Trophoblast cell (in vitro differentiated cells and primary cell): ENCODE data around the gene PIK3CB.
"Not testable (repeated sequence)": the region's sequence is repeated elsewhere in the genome, so short reads cannot be mapped to it uniquely, and the experiment has no call there.

Experiments
- DNase-seq, 2 donors: peaks; one replicate each; pipeline ENCODE4 v3.0.0-alpha.2; 2016
- H2AFZ ChIP-seq: 2 replicates; pipeline ENCODE4 v1.6.1; 2013; ENCODE audit warnings: low read length, moderate library complexity, mild to moderate bottlenecking; ENCODE audit not compliant: insufficient read depth, poor library complexity
- H2AK5ac ChIP-seq: 2 replicates; pipeline ENCODE4 v1.6.1; 2013; ENCODE audit warnings: mild to moderate bottlenecking, low read length
- H2BK120ac ChIP-seq: 2 replicates; pipeline ENCODE4 v1.6.1; 2013; ENCODE audit warnings: low read length, mild to moderate bottlenecking, moderate library complexity; ENCODE audit not compliant: insufficient read depth, poor library complexity
- H2BK12ac ChIP-seq: 2 replicates; pipeline ENCODE4 v1.6.1; 2013; ENCODE audit warnings: mild to moderate bottlenecking, low read length, moderate library complexity
- H2BK5ac ChIP-seq: 2 replicates; pipeline ENCODE4 v1.6.1; 2013; ENCODE audit warnings: low read length, low read depth, moderate library complexity, mild to moderate bottlenecking; ENCODE audit not compliant: poor library complexity
- H3K14ac ChIP-seq: 2 replicates; pipeline ENCODE4 v1.6.1; 2013; ENCODE audit warnings: mild to moderate bottlenecking, low read length
- H3K18ac ChIP-seq: 2 replicates; pipeline ENCODE4 v1.6.1; 2013; ENCODE audit warnings: mild to moderate bottlenecking, low read length
- H3K23ac ChIP-seq: 2 replicates; pipeline ENCODE4 v1.6.1; 2013; ENCODE audit warnings: low read length
- H3K27ac ChIP-seq: 2 replicates; pipeline ENCODE4 v1.5.1; 2013; ENCODE audit warnings: low read depth, mild to moderate bottlenecking, inconsistent platforms, low read length, moderate library complexity
- H3K27me3 ChIP-seq: 2 replicates; pipeline ENCODE4 v1.6.1; 2013; ENCODE audit warnings: inconsistent platforms, mild to moderate bottlenecking, low read length, moderate library complexity; ENCODE audit not compliant: insufficient read depth
- H3K36me3 ChIP-seq, 2 experiments: 1 replicate in 1 of 2; 2 replicates in 1 of 2; pipeline ENCODE4 v1.6.1; 2013; ENCODE audit warnings: low read length in 2 of 2, mild to moderate bottlenecking in 2 of 2, moderate library complexity in 1 of 2; ENCODE audit not compliant: insufficient read depth in 2 of 2, control insufficient read depth in 1 of 2
- H3K4ac ChIP-seq: 2 replicates; pipeline ENCODE4 v1.6.1; 2013; ENCODE audit warnings: low read depth, mild to moderate bottlenecking, low read length, moderate library complexity
- H3K4me1 ChIP-seq, 2 experiments: 1 replicate in 1 of 2; 2 replicates in 1 of 2; pipeline ENCODE4 v1.6.1; 2013; ENCODE audit warnings: low read length in 2 of 2, mild to moderate bottlenecking in 2 of 2, moderate library complexity in 1 of 2; ENCODE audit not compliant: insufficient read depth in 2 of 2, control insufficient read depth in 1 of 2
- H3K4me2 ChIP-seq: 2 replicates; pipeline ENCODE4 v1.6.1; 2013; ENCODE audit warnings: inconsistent platforms, mild to moderate bottlenecking, low read length, moderate library complexity
- H3K4me3 ChIP-seq: 2 replicates; pipeline ENCODE4 v1.5.1; 2013; ENCODE audit warnings: mild to moderate bottlenecking, low read depth, low read length, inconsistent platforms
- H3K79me1 ChIP-seq: one replicate; pipeline ENCODE4 v1.6.1; 2013; ENCODE audit warnings: low read length
- H3K79me2 ChIP-seq: 2 replicates; pipeline ENCODE4 v1.6.1; 2013; ENCODE audit warnings: low read length, mild to moderate bottlenecking; ENCODE audit not compliant: control insufficient read depth, insufficient read depth, poor library complexity
- H3K9ac ChIP-seq: 2 replicates; pipeline ENCODE4 v1.6.1; 2013; ENCODE audit warnings: mild to moderate bottlenecking, low read length
- H3K9me3 ChIP-seq: 2 replicates; pipeline ENCODE4 v1.6.1; 2013; ENCODE audit warnings: low read depth, mild to moderate bottlenecking, control low read depth, inconsistent platforms, low read length; ENCODE audit not compliant: insufficient read depth
- H4K12ac ChIP-seq: 2 replicates; pipeline ENCODE4 v1.6.1; 2013; ENCODE audit warnings: low read depth, mild to moderate bottlenecking, low read length, moderate library complexity
- H4K8ac ChIP-seq: 2 replicates; pipeline ENCODE4 v1.6.1; 2013; ENCODE audit warnings: low read depth, mild to moderate bottlenecking, low read length, moderate library complexity
- H4K91ac ChIP-seq: one replicate; pipeline ENCODE4 v1.6.1; 2013; ENCODE audit warnings: low read depth, mild to moderate bottlenecking, low read length, moderate library complexity
- WGBS: extraction: QIAGEN DNeasy Blood & Tissue Kit; methylation state at CpG from one replicate; pipeline ENCODE4 v1.1.7; 2013; ENCODE audit warnings: missing lambda C conversion rate; ENCODE audit not compliant: insufficient read length, insufficient coverage; ENCODE audit errors: extremely low coverage; 5-methylcytosine and 5-hydroxymethylcytosine counted together

The PIK3CB gene

GRCh38 chr3:138825336-138825735 is 9.4 kb downstream of the PIK3CB start:
- Histone ChIP-seq H4K8ac (no peak overlapping the region), H3K9me3 (no peaks in the 10 kb centered on the region), H3K79me2 (no peaks in the 10 kb centered on the region), H2AK5ac (no peak overlapping the region), H3K27me3 (no peaks in the 10 kb centered on the region), H3K4ac (no peak overlapping the region), H2BK5ac (no peak overlapping the region), H3K4me3 (no peak overlapping the region), H3K14ac (no peak overlapping the region), H2BK12ac (no peak overlapping the region), H3K4me2 (no peak overlapping the region), H3K23ac (no peak overlapping the region), H4K91ac (no peak overlapping the region), H4K12ac (no peak overlapping the region), H3K79me1 (no peaks in the 10 kb centered on the region), H3K27ac (no peak overlapping the region), H3K18ac (no peak overlapping the region), H2AFZ (no peak overlapping the region), H2BK120ac (no peak overlapping the region), H3K9ac (no peak overlapping the region), H3K4me1 (peaks cover 3 to 9% of the 10 kb centered on the region in 2 experiments), H3K36me3 (peaks cover 0 to 2% of the 10 kb centered on the region in 2 experiments)
- no CpG with 5 or more reads among the region's 2 CpGs for WGBS
- DNase-seq, result no peak

- H3K27ac ChIP-seq, result no peak overlapping the region
- peak overlapping the region; percentile 37 for H2BK12ac ChIP-seq
- H2AFZ ChIP-seq, result no peak overlapping the region
- no peak overlapping the region for H3K4me2 ChIP-seq
- H3K79me1 ChIP-seq, result no peaks in the 10 kb centered on the region
- H3K4ac ChIP-seq, result no peak overlapping the region
- H3K27me3 ChIP-seq, result no peaks in the 10 kb centered on the region
- no peak overlapping the region for H2BK120ac ChIP-seq
- H3K4me1 ChIP-seq, result peaks cover 2 to 6% of the 10 kb centered on the region in 2 experiments
- no peak overlapping the region for H4K91ac ChIP-seq
- H3K23ac ChIP-seq, result no peak overlapping the region
- DNase-seq, result no peak
- H3K36me3 ChIP-seq, result peaks cover 0 to 2% of the 10 kb centered on the region in 2 experiments
- H3K9ac ChIP-seq, result no peak overlapping the region
- no peak overlapping the region for H3K4me3 ChIP-seq
- no peak overlapping the region for H3K14ac ChIP-seq
- no peak overlapping the region for H2AK5ac ChIP-seq
- H4K8ac ChIP-seq, result no peak overlapping the region
- no CpG with 5 or more reads among the region's 1 CpG for WGBS
- no peak overlapping the region for H2BK5ac ChIP-seq
- H3K79me2 ChIP-seq, result no peaks in the 10 kb centered on the region
- H3K18ac ChIP-seq, result no peak overlapping the region
- H3K9me3 ChIP-seq, result no peaks in the 10 kb centered on the region
- H4K12ac ChIP-seq, result no peak overlapping the region
Measured at GRCh38 chr3:138824114-138824506, 10.6 kb downstream of the PIK3CB start.

- H3K23ac ChIP-seq, H4K91ac ChIP-seq, H3K9ac ChIP-seq, H2BK120ac ChIP-seq, H3K14ac ChIP-seq, H2BK12ac ChIP-seq, H3K36me3 ChIP-seq, H3K27ac ChIP-seq, H3K18ac ChIP-seq, H4K12ac ChIP-seq, H3K4me1 ChIP-seq, H2AFZ ChIP-seq, H3K4ac ChIP-seq, H2BK5ac ChIP-seq, H3K27me3 ChIP-seq, H3K79me2 ChIP-seq, H3K4me2 ChIP-seq, H3K4me3 ChIP-seq, H3K9me3 ChIP-seq, H4K8ac ChIP-seq, H2AK5ac ChIP-seq, H3K79me1 ChIP-seq: not testable (repeated sequence)
- DNase-seq, result peak; percentile 42 to 74
- WGBS, result no CpG with 5 or more reads among the region's 4 CpGs
Measured at GRCh38 chr3:138820379-138820778, 14.3 kb downstream of the PIK3CB start.

GRCh38 chr3:138818185-138818860 is 16.4 kb downstream of the PIK3CB start:
- H3K9me3 ChIP-seq, result no peaks in the 10 kb centered on the region
- no peak overlapping the region for H3K4me3 ChIP-seq
- DNase-seq, result no peak
- no peak overlapping the region for H3K14ac ChIP-seq
- no peak overlapping the region for H2BK12ac ChIP-seq
- no peaks in the 10 kb centered on the region for H3K27me3 ChIP-seq
- no peak overlapping the region for H3K23ac ChIP-seq
- H3K79me1 ChIP-seq, result no peaks in the 10 kb centered on the region
- peak overlapping the region; percentile 52 for H3K4ac ChIP-seq
- H3K9ac ChIP-seq, result no peak overlapping the region
- WGBS, result no CpG with 5 or more reads among the region's 1 CpG
- H4K8ac ChIP-seq, result no peak overlapping the region
- H2BK5ac ChIP-seq, result no peak overlapping the region
- H2AFZ ChIP-seq, result no peak overlapping the region
- H4K12ac ChIP-seq, result no peak overlapping the region
- H3K36me3 ChIP-seq, result no peaks in the 10 kb centered on the region
- no peak overlapping the region for H3K18ac ChIP-seq
- H2BK120ac ChIP-seq, result no peak overlapping the region
- no peak overlapping the region for H3K4me2 ChIP-seq
- H2AK5ac ChIP-seq, result no peak overlapping the region
- H4K91ac ChIP-seq, result no peak overlapping the region
- no peak overlapping the region for H3K27ac ChIP-seq
- peaks cover 0 to 1% of the 10 kb centered on the region in 2 experiments for H3K4me1 ChIP-seq
- no peaks in the 10 kb centered on the region for H3K79me2 ChIP-seq
